ENCODE results near the gene NRXN3.

GRCh38 chr14:78403278-78403815, 233.2 kb downstream of the NRXN3 start:
- TF ChIP-seq CTCF (optimal IDR thresholded peaks at IDR 0.05 in 1 of 3, IDR thresholded peaks at IDR 0.05 in 1 of 3, conservative IDR thresholded peaks at IDR 0.05 in 1 of 3; ENCODE audit: extremely low read depth in 1 of 3, insufficient read depth in 2 of 3, low read length in 3 of 3) (no peak), EZH2 (IDR thresholded peaks at IDR 0.05; ENCODE audit: low read length) (no peak)
